Effector CD8-positive, alpha-beta T cell (primary cell): ENCODE results near the gene GMEB2.
A peak's percentile ranks its signal among the peaks of the same experiment; 100 is the strongest.
"Not testable (repeated sequence)": the region's sequence is repeated elsewhere in the genome, so short reads cannot be mapped to it uniquely, and the experiment has no call there.

Source experiments
- DNase-seq: peaks from one replicate; lab custom pipeline; 2025; lab: John Stamatoyannopoulos, UW
- total RNA-seq, 4 experiments: gene quantifications; one replicate each; lab custom pipeline; 2026; lab: John Stamatoyannopoulos, UW

The GMEB2 gene, protein sequence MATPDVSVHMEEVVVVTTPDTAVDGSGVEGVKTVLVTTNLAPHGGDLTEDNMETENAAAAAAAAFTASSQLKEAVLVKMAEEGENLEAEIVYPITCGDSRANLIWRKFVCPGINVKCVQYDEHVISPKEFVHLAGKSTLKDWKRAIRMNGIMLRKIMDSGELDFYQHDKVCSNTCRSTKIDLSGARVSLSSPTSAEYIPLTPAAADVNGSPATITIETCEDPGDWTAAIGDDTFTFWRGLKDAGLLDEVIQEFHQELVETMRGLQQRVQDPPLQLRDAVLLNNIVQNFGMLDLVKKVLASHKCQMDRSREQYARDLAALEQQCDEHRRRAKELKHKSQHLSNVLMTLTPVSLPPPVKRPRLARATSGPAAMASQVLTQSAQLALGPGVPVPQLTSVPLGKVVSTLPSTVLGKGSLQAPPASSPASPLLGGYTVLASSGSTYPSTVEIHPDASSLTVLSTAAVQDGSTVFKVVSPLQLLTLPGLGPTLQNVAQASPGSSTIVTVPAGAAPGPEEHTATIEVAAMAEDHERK
- total RNA-seq = 53.5 to 87.9 (median 76.1) reads per million in 4 experiments

DNA sequence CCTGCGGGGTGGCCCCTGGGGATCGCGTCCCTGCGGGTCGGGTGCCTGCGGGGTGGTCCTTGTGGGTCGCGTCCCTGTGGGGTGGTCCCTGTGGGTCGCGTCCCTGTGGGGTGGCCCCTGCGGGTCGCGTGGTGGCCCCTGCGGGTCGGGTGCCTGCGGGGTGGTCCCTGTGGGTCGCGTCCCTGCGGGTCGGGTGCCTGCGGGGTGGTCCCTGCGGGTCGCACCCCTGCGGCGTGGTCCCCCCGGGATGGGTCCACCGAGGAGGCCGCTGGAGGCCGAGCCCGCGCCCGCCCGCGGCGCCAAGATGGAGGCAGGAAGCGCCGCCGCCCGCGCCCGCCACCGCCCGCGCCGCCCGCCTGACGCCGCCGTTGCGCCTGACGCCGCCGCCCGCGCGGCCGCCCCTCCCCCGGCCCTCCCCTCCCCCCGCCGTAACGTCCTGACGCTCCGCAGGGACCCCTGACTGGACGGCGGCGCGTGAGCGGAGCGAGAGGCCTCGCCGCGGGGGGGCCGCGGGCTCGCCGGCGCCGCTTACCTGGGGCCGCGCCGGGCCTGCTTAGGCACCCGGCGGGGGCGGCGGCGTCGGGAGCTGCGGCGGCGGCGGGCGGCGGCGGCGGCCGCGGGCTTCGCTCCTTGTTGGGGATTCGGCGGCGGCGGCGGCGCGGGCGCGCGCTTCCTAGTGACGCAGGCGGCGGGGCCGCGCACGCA is at the start of gene GMEB2:
GMEB2 (minus strand) TSS at position 678 of the 705 bp plus-strand sequence. CDS start 7,704 bp downstream, outside the sequence.
- no peak for DNase-seq

DNA sequence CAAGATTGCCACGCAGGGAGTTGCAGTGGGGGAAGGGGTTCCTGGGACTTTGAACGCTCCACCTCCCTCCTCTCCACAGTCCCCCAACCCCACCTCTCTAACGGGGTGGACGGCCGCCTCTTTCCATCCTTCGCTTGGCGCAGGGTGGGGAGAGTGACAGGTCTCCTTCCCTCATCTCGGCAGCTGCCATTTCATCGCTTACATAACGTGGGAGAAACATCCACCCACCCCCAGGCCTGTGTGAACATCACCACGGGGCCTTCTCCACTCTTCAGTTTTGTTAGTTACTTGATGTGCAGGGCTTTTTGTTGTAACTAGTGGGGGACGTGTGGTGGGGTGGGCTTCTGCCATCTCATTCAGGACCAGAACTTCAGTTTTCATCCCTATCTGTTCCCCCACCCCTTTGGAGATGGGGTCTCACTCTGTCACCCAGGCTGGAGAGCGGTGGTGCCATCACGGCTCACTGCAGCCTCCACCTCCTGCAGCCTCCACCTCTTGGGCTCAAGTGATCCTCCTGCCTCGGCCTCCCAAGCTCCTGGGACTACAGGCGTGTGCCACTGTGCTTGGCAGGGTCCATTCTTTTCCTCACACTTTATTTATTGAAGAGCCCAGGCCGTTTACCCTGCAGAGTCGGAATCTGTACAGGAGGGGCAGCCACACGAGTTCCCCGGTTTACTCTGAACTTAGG is 48.9 kb upstream of the GMEB2 start:
- no peak for DNase-seq

DNA sequence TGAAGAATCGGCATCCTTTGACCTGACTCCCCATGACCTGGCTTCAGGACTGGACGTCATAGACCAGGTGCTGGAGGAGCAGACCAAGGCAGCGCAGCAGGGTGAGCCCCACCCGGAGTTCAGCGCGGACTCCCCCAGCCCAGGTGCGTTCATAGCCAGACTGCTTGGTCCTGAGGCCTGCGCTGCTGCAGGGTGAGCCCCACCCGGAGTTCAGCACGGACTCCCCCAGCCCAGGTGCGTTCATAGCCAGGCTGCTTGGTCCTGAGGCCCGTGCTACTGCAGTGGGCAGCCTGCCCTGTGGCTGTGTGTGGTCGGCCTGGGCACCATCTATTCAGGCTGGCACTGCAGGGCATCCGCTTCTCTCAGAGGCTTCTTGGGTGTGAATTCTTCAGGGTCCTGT is 47.0 kb upstream of the GMEB2 start:
- DNase-seq = no peak

DNA sequence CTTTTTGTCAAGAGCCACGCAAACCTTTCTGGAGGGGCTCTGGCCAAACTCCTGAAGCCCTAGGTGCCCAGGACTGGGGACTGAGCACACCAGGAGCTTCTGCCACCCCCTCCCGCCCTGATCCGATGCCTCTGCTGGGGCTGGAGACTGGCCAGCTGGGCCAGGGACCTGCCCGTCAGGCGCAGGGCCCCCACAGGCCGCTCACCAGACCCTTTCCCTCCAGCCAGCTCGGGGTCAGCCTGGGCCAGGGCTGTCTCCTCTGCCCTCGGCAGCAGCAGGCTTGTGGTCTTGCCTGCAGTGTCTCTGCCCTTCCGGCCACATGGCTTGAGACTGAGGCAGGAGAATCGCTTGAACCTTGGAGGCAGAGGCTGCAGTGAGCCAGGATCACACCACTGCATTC is 45.8 kb upstream of the GMEB2 start:
- no peak for DNase-seq

DNA sequence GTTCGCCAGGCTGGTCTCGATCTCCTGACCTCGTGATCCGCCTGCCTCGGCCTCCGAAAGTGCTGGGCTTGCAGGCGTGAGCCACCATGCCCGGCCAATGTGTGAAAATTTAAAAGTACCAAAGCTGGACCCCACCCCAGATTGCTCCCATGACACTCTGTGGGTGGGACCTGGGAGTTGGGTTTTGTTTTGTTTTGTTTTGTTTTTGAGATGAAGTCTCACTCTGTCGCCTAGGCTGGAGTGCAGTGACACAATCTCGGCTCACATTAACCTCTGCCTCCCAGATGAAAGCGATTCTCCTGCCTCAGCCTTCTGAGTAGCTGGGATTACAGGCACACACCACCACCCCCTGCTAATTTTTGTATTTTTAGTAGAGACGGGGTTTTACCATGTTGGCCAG is 44.8 kb upstream of the GMEB2 start:
- DNase-seq = not testable (repeated sequence)

DNA sequence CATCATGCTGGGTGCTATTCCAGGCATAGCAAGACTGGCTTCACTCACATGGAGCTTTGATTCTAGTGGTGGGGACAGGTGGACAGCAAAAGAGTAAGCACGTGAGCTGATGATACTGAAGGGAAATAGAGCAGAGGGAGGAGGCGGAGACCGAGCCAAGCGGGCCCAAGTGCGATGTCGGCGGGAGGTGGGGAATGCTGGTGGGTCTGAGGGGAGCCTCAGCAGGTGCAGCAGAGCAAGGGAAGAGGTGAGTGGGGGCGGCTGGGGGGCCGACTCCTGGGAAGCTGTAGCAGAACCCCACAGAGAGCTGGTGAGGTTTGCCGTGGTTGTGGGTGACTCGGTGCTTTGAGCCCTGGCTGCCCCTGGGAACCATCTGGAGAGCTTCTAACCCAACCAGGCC is 41.5 kb upstream of the GMEB2 start:
- DNase-seq = no peak

DNA sequence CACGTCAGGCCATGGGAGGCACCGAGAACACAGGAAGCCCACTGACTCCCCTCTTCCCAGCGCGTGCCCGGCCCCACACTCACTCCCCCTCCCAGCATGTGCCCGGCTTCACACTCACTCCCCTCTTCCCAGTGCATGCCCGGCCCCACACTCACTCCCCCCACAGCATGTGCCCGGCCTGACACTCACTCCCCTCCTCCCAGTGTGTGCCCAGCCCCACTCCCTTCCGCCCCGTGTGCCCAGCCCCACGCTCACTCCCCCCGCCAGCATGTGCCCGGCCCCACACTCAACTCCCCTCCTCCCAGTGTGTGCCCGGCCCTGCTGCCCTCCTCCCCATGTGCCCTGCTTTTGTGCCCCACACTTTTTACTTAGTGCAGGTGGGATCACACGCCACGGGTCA is 41.0 kb upstream of the GMEB2 start:
- DNase-seq = no peak

DNA sequence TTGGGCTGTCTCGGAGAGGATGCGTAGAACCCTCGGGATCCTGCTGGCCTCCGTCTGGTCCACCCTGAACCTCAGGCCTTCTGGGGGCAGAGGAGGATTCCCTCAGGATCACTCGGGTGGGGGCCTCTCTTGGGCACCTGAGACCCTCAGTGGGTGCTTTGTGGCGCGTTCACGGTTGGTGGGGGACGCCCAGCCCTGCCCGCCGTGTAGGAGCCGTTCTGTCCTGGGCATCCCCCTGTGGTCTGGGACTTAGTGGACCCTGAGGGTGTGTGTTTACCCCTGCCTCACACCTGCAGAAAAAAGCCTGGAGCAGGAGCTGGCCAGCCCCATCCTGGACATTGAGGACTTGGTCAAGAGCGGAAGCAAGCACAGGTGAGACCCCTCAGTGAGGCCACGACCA is 38.8 kb upstream of the GMEB2 start:
- no peak for DNase-seq

DNA sequence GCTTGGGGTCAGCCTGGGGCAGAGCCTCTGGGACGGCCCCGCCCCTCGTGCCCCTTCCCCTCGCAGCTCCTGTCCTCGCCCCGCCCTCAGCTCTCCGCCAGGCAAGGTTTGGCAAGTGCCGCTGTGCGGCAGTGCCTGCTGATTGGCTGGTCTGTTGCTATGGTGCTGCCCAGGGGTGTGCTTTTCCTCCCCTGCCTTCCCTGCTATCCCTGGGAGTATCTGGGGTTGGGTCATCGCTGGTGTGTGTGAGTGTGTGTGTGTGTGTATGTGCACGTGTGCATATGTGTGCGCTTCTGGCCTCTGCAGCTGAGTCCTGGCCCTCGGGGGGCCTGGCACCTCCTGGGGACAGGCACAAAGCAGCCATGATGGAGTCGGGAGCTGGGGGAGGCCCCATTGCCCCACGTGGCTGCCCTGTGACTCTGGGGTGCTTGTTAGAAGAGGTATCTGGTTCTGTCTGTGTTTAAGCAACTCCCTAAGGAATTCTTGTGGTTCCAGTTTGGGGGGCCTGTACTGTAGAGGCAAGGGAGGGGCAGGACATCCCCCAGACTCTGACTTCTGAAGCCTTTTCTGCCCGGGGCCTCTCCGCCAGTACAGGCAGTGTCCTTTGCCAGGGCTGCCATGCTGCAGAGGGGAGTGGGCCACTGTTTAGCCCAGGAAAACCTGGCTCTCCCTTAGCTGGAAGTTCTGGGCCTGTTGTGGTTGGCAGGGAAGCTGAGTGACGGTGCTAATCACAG is 38.1 kb upstream of the GMEB2 start:
- DNase-seq = no peak

DNA sequence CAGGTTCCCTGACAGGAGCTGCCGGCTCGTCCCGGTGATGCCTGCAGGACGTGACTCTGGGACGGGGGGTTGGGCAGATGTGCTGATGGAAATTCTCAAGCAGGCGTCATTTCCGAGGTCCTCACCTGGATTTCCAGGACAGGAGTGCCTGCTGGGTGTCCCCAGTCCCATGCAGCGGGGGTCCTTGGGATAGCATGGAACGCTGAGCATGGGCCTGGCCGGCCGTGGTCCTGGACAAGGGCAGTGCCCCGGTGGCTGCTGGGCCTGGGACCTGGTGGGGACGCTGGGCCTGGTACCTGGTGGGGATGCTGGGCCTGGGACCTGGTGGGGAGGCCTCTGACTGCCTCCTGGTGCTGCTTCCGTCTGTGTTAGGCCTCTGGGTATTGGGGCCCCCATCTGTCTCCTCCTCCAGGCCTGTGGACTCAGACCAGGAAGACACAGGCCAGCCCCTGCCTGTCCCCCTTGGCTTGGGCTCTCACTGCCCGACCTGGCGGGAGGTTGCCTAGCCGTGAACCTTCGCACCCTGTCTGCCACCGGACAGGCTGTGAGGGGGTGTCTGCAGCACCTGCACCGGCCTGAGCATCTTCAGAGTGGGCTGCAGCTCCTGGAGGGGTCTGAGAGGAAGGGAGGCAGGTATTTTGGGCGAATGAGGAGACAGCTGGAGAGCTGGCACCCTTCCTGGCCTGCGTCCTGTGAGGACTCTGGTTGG is 37.4 kb upstream of the GMEB2 start:
- DNase-seq = no peak

DNA sequence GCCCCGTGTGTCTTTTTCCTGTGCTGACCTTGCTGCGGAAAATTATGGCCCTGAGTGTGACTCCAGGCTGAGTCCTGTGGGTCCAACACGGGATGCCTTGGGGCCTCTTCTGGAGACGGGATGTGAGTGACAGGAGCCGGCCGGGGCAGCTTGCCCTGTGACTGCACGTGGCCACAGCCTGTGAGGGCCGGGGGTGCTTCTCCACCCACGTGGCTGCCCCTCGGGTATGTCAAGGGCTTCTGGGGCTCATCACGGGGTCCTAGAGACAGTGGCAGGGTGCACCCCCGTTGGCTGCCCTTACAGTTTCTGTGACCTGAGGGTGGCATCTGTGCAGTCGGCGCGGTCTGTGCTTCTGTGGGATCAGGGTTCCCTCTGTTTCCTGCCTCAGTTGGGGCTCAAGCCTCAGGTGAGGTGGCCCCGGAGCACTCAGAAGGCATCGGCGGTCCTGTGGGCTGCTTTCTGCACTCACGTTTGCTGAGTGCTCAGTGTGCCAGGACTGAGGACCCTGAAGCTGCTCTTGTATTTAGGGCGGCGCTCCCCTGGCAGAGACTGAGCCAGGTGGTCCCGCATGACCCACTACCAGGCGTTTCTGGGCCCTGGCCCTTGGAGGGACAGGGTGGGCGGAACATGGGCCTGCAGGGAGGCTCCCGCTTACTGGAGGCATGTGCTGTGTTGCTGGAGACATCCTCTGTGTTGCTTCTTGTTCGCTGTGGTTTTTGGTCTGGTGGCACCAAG is 36.6 kb upstream of the GMEB2 start:
- no peak for DNase-seq

DNA sequence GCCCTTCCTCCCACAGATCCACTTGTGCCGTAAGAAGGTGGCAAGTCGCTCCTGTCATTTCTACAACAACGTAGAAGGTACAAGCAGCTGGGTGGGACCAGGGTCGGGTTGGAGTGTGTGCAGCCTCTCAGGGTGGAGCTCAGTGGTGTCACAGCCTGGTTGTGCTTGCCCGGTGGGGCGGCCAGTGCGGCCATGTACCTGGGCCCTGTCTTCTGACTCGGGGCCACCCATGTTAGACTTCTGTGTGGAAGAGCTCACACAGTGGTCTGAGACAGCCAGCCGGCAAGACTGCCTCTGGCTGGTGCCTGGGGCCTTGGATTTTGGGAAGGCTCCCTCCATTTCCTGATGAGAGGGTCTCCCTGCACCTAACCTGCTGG is 35.9 kb upstream of the GMEB2 start:
- DNase-seq = no peak

DNA sequence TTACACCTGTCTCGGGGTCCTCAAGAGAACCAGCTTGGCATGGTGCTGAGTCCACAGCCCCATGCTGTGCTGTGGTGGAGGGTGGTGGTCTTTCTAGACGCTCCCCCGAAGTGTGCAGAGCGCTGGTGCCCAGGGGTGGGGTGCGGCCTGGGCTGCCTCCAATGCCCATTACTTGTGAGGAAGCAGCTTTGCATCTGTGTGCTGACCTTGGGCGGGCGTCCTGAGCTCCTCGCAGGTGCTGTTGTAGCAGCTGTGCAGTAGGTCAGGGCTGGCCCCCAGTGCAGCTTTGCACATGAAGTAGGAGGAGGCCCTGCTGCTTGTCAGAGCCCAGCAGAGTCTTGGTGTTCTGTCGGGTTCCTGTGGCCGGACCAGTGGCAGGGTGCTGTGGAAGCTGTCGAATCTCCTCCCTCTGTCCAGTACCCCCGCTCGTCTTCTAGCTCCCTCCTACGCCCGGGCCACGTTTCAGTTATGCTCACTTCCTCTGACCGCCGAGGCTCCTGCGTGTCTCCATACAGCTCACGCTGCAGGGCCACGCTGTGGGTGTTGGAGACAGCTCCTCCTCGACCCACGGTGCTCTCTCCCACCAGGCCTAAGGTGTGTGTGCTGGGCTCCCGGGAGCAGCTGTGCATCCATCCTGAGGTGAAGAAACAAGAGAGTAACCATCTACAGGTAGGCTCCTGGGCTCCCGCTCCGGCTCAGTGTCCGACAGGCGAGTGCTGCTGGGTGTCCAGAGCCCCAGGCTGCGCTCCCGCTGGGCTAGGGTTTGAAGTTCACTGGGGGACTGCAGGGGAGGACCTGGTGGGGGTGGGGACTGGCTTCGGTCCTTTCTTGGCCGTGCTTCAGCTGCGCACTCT is 35.3 kb upstream of the GMEB2 start:
- DNase-seq = no peak

DNA sequence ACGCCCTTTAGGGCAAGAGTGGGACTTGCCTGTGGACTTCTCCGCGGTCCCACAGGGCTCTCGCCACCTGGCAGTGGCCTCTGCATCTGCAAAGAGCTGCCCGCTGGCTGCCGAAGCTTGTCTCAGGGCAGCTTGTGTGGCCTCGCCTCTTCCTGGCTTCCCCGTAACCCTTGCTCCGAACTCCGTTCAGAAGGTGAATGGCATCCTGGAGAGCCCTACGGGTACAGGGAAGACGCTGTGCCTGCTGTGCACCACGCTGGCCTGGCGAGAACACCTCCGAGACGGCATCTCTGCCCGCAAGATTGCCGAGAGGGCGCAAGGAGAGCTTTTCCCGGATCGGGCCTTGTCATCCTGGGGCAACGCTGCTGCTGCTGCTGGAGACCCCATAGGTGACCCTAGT is 34.2 kb upstream of the GMEB2 start:
- no peak for DNase-seq

DNA sequence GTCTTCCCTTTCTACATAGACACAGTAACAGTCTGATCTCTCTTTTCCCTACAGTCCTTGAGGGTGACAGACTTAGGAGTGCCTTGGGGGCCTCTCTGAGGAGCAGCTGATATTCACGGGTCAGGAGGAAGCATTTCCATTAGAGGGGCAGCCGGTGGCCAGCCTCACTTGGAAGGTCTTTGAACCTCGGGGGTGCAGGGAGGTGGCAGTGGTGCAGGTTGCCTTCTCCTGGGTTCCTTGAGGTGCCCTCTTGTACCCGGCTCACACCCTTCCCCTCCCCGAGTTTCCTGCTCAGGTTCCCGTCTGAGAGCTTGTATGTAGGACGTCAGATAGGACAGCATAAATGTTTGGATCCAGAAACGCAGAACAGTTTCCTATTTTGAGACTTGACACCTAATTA is 33.7 kb upstream of the GMEB2 start:
- DNase-seq = no peak

DNA sequence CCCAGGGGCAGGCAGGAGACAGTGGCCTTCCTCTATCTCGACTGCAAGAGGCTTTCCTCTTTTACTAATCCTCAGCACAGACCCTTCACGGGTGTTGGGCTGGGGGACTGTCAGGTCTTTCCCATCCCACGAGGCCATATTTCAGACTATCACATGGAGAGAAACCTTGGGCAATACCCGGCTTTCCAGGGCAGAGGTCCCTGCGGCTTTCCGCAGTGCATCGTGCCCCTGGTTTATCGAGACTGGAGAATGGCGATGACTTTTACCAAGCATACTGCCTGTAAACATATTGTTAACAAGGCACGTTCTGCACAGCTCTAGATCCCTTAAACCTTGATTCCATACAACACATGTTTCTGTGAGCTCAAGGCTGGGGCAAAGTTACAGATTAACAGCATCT is 33.3 kb upstream of the GMEB2 start:
- not testable (repeated sequence) for DNase-seq

DNA sequence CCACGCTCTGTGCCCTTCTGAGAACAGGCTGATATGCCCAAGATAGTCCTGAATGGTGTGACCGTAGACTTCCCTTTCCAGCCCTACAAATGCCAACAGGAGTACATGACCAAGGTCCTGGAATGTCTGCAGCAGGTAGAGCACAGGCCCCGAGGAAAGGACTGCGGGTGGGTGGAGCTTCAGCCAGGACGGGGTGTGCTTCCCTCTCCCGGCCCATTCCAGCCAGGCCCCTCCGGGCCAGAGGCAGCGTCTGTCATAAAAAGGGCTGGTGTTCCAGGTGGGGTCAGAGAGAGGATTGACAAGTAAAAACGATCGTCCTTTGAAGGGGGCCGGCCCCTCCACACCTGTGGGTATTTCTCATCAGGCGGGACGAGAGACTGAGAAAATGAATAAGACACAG is 32.5 kb upstream of the GMEB2 start:
- no peak for DNase-seq

DNA sequence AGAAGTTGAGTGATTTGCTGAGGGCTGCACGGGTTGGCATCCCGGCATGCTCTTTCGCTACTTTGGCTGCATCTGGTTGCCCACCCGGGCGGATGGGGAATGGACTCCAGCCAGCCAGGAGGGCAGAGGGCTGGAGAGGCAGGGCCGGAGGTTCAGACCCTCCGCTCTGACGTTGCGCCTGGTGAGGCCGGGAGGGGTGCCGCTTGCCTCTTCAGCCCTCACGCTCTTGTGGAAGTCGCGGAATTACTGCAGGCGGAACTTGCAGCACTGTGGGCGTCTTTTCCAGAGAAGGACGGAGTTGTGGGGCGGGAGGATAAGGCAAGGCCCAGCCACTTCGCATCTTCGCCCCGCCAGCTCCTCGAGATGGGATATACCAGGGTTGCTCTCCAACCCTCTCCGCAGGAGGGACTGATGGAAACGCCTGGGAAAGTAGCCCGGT is 31.9 kb upstream of the GMEB2 start:
- DNase-seq = no peak

DNA sequence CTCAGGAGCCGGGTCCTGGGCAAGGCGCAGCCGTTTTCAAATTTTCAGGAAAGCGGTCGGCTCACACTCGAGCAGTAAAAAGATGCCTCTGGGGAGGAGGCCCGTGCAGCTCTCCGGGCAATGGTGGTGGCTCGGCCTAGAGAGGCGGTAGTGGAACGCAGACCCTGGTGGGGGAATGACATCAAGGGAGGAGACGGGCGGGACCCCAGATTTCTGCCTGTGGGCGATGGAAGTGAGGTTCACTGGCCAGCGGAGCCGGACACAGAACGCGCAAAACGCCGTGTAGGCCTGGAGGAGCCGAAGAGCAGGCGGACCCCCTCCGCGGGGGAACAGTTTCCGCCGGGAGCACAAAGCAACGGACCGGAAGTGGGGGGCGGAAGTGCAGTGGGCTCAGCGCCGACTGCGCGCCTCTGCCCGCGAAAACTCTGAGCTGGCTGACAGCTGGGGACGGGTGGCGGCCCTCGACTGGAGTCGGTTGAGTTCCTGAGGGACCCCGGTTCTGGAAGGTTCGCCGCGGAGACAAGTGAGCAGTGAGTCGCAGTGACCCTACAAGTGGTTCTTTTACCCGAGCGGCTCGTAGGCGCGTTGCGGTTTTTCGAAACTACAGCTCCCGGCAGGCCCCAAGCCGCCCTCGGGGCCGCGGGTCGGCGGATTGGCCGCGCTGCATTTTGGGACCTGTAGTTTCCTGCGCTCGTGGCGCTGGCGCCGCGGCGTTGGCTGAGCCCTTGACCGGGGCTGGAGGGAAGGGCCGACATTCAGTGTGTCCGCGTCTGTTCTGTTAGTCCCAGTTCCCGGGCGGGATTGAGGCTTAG is 31.2 kb upstream of the GMEB2 start, which contains the start of gene RTEL1:
RTEL1 (plus strand) TSS at position 376 of the 812 bp plus-strand sequence. CDS start 1,091 bp downstream, outside the sequence.
- peak; percentile 80 for DNase-seq
